GM19193 (cell line): ENCODE results near the gene MSL1.

Experiments used
- POLR2A ChIP-seq: IDR thresholded peaks from 4 replicates; pipeline ENCODE4 v1.6.1; 2011; ENCODE audit not compliant: insufficient read depth, insufficient read length; ENCODE audit errors: extremely low read depth

The MSL1 gene

GRCh38 chr17:40167685-40168261, 46.0 kb downstream of the MSL1 start:
- TF ChIP-seq POLR2A: no peak

DNA sequence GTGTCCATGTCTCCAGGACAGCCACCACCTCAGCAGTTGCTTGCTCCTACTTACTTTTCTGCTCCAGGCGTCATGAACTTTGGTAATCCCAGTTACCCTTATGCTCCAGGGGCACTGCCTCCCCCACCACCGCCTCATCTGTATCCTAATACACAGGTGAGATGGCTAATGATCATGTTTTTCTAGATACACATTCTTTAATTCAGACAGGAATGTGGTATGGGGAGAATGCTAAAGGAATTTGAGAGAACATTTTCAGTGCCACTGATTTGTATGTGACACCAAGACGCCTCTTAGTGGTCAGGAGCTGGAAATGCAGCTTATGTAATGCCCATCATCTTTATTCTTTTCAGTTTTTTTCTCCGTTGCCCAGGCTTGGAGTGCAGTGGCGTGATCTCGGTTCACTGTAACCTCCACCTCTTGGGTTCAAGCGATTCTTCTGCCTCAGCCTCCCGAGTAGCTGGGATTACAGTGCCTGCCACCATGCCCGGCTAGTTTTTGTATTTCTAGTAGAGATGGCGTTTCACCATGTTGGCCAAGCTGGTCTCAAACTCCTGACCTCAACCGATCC, 46.6 kb downstream of the MSL1 start:
- no peak for TF ChIP-seq POLR2A

DNA sequence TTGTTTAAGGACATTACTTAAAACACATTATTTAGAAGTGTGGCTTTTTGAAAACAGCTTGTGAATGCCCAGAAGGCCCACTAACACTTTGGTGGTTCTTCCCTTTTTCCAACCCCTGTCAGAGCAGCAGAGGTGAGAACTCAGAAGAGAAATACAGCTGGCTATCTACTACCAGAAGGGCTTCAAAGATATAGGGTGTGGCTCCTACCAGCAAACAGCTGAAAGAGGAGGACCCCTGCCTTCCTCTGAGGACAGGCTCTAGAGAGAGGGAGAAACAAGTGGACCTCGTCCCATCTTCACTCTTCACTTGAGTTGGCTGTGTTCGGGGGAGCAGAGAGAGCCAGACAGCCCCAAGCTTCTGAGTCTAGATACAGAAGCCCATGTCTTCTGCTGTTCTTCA, 48.6 kb downstream of the MSL1 start:
- TF ChIP-seq POLR2A: no peak

GRCh38 chr17:40171750-40172149, 50.0 kb downstream of the MSL1 start:
- TF ChIP-seq POLR2A: no peak

DNA sequence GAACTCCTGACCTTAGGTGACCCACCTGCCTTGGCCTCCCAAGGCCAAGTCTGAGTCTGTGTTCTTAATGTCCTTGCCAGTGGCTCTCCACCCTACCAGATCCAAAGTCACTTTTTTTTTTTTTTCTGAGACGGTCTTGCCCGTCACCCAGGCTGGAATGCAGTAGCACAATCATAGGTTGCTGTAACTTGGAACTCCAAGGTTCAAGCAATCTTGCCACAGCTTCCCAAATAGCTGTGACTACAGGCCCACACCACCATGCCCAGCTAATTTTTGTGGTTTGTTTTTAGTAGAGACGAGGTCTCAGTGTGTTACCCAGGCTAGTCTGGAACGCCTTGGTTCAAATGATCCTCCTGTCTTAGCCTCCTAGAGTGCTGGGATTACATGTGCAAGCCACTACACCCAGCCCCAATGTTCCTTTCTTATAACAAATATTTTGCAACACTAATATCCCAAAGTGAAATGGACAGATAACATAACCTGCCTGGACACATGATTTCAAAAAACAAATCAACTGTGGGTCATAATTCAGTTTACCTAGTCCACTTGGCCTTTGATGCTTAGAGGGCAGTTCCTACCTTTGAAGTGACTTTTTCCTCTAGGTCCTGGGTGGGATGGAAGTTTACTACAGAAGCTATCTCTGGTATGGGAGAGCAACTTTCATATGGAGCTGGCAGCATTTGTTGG, 51.5 kb downstream of the MSL1 start:
- no peak for TF ChIP-seq POLR2A

- TF ChIP-seq POLR2A: no peak
Measured at GRCh38 chr17:40173778-40174135, 52.0 kb downstream of the MSL1 start.

GRCh38 chr17:40174514-40174913, 52.7 kb downstream of the MSL1 start:
- TF ChIP-seq POLR2A: no peak

- TF ChIP-seq POLR2A: no peak
Measured at GRCh38 chr17:40175928-40176753, 54.4 kb downstream of the MSL1 start.

GRCh38 chr17:40176754-40177110, 55.0 kb downstream of the MSL1 start:
- TF ChIP-seq POLR2A: no peak

DNA sequence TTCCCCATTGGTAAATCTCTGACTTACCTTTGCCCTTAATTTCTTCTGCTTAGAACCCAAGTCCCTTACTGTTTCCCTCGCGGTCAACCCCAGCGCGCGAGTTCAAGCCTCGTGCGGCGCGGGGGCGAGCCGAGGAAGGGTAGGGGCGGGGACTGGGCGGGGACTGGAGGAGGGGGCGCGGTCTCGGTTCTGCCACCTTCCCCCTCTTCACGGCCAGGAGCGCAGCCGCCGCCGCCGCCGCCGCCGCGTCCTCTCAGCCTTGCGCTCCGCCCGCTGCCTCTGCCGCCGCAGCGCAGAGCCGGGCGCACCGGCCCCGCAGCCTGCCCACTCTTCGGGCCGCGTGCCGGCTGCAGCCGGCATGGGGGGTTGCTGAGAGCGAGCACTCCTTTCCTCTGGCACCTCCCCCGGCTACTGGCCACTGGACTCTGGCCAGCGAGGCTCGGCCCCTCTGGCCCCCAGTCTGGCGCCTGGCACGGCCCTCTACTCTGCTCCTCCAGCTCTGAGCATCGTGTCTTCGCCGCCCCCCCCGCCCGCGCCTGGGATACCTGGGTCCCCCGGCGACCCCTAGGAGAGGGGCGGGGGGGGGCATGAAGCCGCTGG, 55.6 kb downstream of the MSL1 start, which contains the start of gene RAPGEFL1:
RAPGEFL1 (plus strand) TSS at position 196 of the 600 bp plus-strand sequence; CDS start at position 588, 392 bp downstream.
- TF ChIP-seq POLR2A: peak; percentile 22

DNA sequence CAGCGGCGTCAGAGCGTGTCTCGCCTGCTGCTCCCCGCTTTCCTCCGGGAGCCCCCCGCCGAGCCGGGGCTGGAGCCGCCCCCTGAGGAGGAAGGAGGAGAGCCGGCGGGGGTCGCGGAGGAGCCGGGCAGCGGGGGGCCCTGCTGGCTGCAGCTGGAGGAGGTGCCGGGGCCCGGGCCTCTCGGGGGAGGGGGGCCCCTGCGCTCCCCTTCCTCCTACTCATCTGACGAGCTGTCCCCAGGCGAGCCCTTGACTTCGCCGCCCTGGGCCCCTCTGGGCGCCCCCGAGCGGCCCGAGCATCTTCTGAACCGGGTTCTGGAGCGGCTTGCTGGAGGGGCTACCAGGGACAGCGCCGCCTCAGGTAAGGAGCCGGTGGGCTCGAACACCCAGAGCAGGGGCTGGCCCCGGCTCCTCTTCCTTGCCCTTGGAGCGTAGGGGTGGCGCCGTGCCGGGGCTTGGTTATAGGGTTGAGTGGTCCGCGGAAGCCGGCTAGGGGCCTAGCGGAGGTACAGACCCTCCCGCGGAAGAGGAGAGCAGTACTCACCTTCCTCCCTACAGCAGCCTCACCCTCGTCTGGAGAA, 56.3 kb downstream of the MSL1 start:
- TF ChIP-seq POLR2A: no peak

GRCh38 chr17:40178660-40179059, 56.9 kb downstream of the MSL1 start:
- TF ChIP-seq POLR2A: no peak

DNA sequence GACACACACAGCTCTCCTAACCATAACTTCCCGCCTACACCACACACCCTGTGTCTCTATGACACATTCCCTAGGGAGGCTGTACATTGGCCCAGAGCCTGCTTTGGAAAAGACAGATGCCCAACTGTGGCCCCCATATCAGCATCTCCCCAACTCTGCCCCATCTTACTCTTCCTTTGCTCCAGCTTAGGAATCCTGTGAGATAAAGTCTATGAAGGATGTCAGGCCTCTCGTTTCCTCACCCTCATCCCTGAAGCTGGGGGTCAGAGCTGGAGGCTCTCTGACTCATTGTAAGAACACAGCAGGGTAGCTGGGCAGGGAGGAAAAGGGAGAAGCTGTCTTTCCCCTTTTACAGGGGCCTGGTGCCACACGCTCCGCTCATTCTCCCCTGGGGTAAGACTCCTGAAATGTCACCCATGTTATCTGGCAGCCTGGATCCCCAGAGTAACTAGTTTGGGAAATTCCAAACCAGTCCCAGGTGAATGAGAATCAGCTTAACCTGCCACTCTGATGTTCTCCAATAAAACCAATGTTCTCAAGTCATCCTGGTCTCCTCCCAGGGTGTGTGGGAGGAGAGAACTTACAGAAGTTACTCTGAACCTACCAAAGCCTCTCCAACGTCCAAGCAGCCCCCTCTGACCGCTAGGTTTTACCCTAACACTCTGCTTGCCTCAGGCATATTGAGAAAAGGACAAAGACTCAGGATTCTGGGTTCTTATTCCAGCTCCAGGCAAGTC, 58.3 kb downstream of the MSL1 start:
- TF ChIP-seq POLR2A: no peak

- TF ChIP-seq POLR2A: no peak
Measured at GRCh38 chr17:40180694-40181093, 58.9 kb downstream of the MSL1 start.

DNA sequence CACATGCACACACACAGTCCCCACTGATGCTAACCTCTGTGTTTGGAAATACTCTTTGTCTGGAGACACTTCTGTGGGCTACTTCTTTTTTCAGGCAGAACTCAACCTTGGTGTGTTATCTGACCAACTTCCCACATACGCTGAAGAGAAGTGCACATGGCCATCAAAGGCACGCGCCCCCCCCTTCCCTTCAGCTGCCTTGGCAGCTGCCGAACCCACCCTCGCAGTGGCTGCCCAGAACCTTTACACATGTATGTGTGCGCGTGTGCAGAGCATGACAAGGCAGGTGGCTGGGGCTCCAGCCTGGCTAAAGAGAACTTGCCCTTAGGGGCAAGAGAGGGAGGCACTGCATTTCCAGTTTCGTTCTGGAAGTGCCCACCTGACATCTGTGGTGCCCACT, 59.4 kb downstream of the MSL1 start:
- no peak for TF ChIP-seq POLR2A

DNA sequence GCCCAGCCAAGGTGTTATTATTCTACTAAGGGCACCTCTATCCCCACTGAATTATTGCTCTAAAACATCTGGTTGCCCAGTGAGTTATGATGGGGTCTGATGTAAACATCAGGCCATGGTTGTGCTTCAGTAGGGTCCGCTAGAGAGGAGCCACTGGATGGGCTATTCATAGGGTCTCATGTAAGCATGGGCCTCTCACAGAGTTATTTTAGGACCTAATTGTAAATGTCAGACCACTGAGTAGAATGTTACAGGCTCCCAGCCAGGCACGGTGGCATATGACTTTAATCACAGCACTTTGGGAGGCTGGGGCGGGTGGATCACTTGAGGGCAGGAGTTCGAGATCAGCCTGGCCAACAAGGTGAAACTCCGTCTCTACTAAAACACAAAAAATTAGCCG, 60.8 kb downstream of the MSL1 start:
- TF ChIP-seq POLR2A: no peak
